WI38 (cell line): ENCODE measurements around the gene SCN3B.

Experiments used
- H3K4me3 ChIP-seq: 2 replicates; pipeline ENCODE4 v1.5.1; 2011; ENCODE audit warnings: low read depth, mild to moderate bottlenecking, control low read depth, low read length
- CTCF ChIP-seq: IDR thresholded peaks from 2 replicates; pipeline ENCODE4 v1.5.1; 2012; ENCODE audit warnings: low read depth, mild to moderate bottlenecking, control low read depth, low read length

SCN3B gene

DNA sequence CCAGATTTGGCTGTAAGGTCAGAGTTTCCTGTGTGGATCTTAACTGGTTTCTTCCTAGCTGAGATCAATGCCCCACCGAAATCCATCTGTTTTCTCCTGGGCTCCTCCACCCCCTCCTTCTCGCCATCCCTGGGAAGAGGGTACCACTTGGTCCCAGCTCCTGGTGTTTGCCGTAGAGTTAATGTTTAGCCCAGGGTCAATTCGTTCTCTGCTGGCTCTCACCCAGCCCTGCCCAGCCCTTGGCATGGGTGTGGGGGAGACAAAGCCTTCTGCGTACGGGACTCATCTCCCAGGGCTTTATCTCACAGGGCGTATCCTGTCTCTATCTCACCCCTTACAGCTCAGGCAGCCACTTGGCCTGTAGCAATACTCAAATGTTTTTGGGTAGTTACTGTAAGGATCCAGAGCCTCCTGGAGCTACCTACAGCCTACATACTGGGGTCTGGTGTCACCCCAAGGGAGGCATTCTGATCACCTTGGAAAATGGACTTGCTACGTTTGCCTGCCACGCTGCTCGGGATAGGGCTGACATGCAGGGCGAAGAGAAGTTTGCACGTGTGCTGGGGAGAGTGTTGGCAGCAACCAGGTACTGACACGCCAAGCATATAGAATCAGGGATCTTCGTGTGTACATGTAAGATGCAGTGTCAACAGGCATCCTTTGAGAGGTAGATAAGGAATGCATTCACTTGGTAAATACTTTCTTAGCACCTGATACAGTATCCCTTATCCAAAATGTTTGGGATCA, 66.1 kb downstream of the SCN3B start:
- TF ChIP-seq CTCF: no peak

GRCh38 chr11:123587559-123587958, 66.9 kb downstream of the SCN3B start:
- no peak overlapping the region for H3K4me3 ChIP-seq
- no peak for TF ChIP-seq CTCF

More for the DNA sequence above, 66.1 kb downstream of the SCN3B start:
- no peak overlapping the region for H3K4me3 ChIP-seq

- H3K4me3 ChIP-seq: no peak overlapping the region
- TF ChIP-seq CTCF: no peak
Measured at GRCh38 chr11:123587044-123587443, 67.4 kb downstream of the SCN3B start.

- no peak for TF ChIP-seq CTCF
- H3K4me3 ChIP-seq: no peak overlapping the region
Measured at GRCh38 chr11:123586568-123586967, 67.9 kb downstream of the SCN3B start.

DNA sequence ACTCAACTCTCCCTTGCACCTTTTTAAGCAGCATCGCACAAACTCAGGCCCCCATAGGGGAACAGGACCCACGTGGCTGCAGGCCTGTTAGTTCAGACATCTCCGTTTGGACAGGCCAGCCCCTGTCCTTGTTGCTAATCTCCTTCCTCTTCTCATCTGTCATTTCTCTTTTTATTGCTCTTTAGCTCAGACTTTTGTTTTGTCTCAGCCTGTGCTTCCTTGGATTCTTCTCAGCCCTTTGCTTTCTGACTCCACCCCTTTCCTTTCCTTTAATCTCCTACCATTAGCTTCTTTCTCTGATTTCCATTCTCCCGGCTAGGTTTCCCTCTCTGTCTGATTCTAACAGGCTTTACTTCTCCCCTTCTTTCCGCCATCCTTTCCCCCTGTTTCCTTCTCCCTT, 68.7 kb downstream of the SCN3B start:
- H3K4me3 ChIP-seq: no peak overlapping the region
- TF ChIP-seq CTCF: no peak

- H3K4me3 ChIP-seq: no peak overlapping the region
- TF ChIP-seq CTCF: no peak
Measured at GRCh38 chr11:123585206-123585605, 69.2 kb downstream of the SCN3B start.

DNA sequence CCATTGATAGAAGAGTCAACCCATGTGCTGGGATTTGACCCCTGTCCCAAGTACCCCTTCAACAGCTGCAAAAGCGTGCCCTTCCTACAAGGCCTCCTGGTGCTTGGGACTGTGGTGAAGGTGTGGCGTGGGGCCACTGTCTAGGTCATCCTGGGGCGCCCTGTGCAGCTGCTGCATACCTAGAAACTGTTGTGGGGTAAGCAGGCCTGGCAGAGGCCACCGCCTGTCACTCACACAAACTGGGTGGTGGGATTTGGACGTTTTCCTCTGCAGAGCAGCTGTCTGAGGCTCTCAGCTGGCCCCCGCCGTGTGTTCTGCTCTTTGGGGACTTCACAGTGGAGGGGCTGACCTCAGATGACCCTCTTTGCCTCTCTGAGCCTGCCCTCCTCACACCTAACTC, 69.7 kb downstream of the SCN3B start:
- H3K4me3 ChIP-seq: no peak overlapping the region
- no peak for TF ChIP-seq CTCF
